SK-N-SH (cell line): ENCODE measurements around the gene CHD2. TPM values are rescaled to one million over a fixed set of nuclear protein-coding genes. Genes with fewer than 3 reads are reported as not detected.

Experiments
- CTCF ChIA-PET: fragments of 300-600, 350-600 bp; formaldehyde crosslinking; extraction: SDS; loops from one replicate; lab custom pipeline; 2021; lab: Yijun Ruan, JAX
- POLR2A ChIA-PET: fragments of 350-600 bp; sonication (Branson Sonifier 250); formaldehyde crosslinking; extraction: SDS; loops from one replicate; lab custom pipeline; 2020; ENCODE audit warnings: antibody characterized with exemption, inconsistent platforms; lab: Yijun Ruan, JAX
- DNase-seq: peaks from one replicate; pipeline ENCODE4 v3.0.0; 2012
- H2AFZ ChIP-seq: fragments of 200-600 bp; sonication (generic); 2 replicates; pipeline ENCODE4 v1.8.1; 2016; ENCODE audit warnings: antibody characterized with exemption, mild to moderate bottlenecking, low read depth
- H3F3A ChIP-seq: fragments of 200-600 bp; sonication (generic); replicated peaks from 2 replicates; pipeline ENCODE3; 2016; ENCODE audit warnings: antibody characterized with exemption, mild to moderate bottlenecking; ENCODE audit not compliant: insufficient read depth
- H3K27ac ChIP-seq, 2 experiments: fragments of 200-500 bp in 1 of 2; fragments of 200-600 bp in 1 of 2; sonication (Bioruptor generic) in 1 of 2; sonication (generic), shearing (Covaris generic) in 1 of 2; 2 replicates each; pipeline versions ENCODE4 v1.5.1 to v1.6.1; 2014 to 2016; ENCODE audit warnings: low read depth in 2 of 2, inconsistent platforms in 1 of 2, low read length in 1 of 2, mild to moderate bottlenecking in 1 of 2, mixed read lengths in 1 of 2
- H3K27me3 ChIP-seq: fragments of 200-600 bp; sonication (generic), shearing (Covaris generic); 2 replicates; pipeline ENCODE4 v1.6.1; 2016; ENCODE audit warnings: mixed run types; ENCODE audit not compliant: insufficient read depth
- H3K36me3 ChIP-seq, 2 experiments: fragments of 200-500 bp in 1 of 2; fragments of 200-600 bp in 1 of 2; sonication (Bioruptor generic) in 1 of 2; sonication (generic) in 1 of 2; replicated peaks in 1 of 2; 2 replicates each; pipeline versions ENCODE3 to v1.5.1; 2014 to 2016; ENCODE audit warnings: low read length in 1 of 2, mild to moderate bottlenecking in 1 of 2; ENCODE audit not compliant: insufficient read depth in 2 of 2, control insufficient read depth in 1 of 2
- H3K4me1 ChIP-seq, 2 experiments: fragments of 200-500 bp in 1 of 2; fragments of 200-600 bp in 1 of 2; sonication (Bioruptor generic) in 1 of 2; sonication (generic), shearing (Covaris generic) in 1 of 2; 2 replicates each; pipeline versions ENCODE4 v1.5.1 to v1.6.1; 2014 to 2016; ENCODE audit warnings: low read depth in 1 of 2, low read length in 1 of 2, mixed run types in 1 of 2; ENCODE audit not compliant: insufficient read depth in 2 of 2, control insufficient read depth in 1 of 2
- H3K4me2 ChIP-seq: fragments of 200-600 bp; sonication (generic), shearing (Covaris generic); 2 replicates; pipeline ENCODE4 v1.6.1; 2017; ENCODE audit warnings: mixed run types
- H3K4me3 ChIP-seq, 2 experiments: fragments of 200-500 bp in 1 of 2; fragments of 200-600 bp in 1 of 2; sonication (Bioruptor generic) in 1 of 2; sonication (generic), shearing (Covaris generic) in 1 of 2; 2 replicates each; pipeline versions ENCODE4 v1.5.1 to v1.8.1; 2014 to 2016; ENCODE audit warnings: low read depth in 2 of 2, inconsistent platforms in 1 of 2, low read length in 1 of 2, mild to moderate bottlenecking in 1 of 2, mixed read lengths in 1 of 2, moderate library complexity in 1 of 2
- H3K79me2 ChIP-seq: fragments of 200-600 bp; sonication (generic); 2 replicates; pipeline ENCODE4 v1.8.1; 2017; ENCODE audit warnings: mild to moderate bottlenecking; ENCODE audit not compliant: insufficient read depth
- H3K9ac ChIP-seq: fragments of 200-600 bp; sonication (generic); 2 replicates; pipeline ENCODE4 v1.6.1; 2017; ENCODE audit warnings: mixed run types
- H3K9me2 ChIP-seq: fragments of 200-600 bp; sonication (generic); 2 replicates; pipeline ENCODE4 v1.6.1; 2017; ENCODE audit warnings: mixed run types
- H3K9me3 ChIP-seq: fragments of 200-600 bp; sonication (generic); 2 replicates; pipeline ENCODE4 v1.6.1; 2017; ENCODE audit warnings: mixed run types, mild to moderate bottlenecking, moderate library complexity
- H4K20me1 ChIP-seq: fragments of 200-600 bp; sonication (generic); 2 replicates; pipeline ENCODE4 v1.6.1; 2017; ENCODE audit warnings: mild to moderate bottlenecking, mixed run types; ENCODE audit not compliant: insufficient read depth
- CHD2 ChIP-seq: fragments of 150-350 bp; IDR thresholded peaks from 2 replicates; pipeline ENCODE4 v1.6.1; 2018; ENCODE audit warnings: low read length; ENCODE audit not compliant: partially characterized antibody
- ELF1 ChIP-seq: IDR thresholded peaks from 2 replicates; pipeline ENCODE4 v1.4.0; 2012
- EP300 ChIP-seq, 2 experiments: IDR thresholded peaks; 2 replicates each; pipeline versions ENCODE4 v1.4.0 to v1.6.1; 2012; ENCODE audit warnings: borderline replicate concordance in 1 of 2, low read depth in 1 of 2, low read length in 1 of 2
- EZH2phosphoT487 ChIP-seq: fragments of 200-600 bp; sonication (generic); IDR thresholded peaks from 2 replicates; pipeline ENCODE4 v1.6.1; 2017; ENCODE audit warnings: low read depth, mixed run types, mild to moderate bottlenecking, antibody characterized with exemption, moderate library complexity, borderline replicate concordance
- FOXJ3 ChIP-seq: sonication (generic); formaldehyde crosslinking; IDR thresholded peaks from 2 replicates; pipeline ENCODE4 v1.5.1; 2020; ENCODE audit warnings: mild to moderate bottlenecking, missing genetic modification reagents
- JUND ChIP-seq: IDR thresholded peaks from 2 replicates; pipeline ENCODE4 v1.4.0; 2012
- MAX ChIP-seq: IDR thresholded peaks from 2 replicates; pipeline ENCODE4 v1.4.0; 2012; ENCODE audit warnings: low read depth
- MXI1 ChIP-seq: IDR thresholded peaks from 2 replicates; pipeline ENCODE4 v1.6.1; 2012; ENCODE audit warnings: mild to moderate bottlenecking, low read depth, low read length, improper control_type of control experiment
- NFIC ChIP-seq: IDR thresholded peaks from 2 replicates; pipeline ENCODE4 v1.4.0; 2012; ENCODE audit warnings: borderline replicate concordance
- NRF1 ChIP-seq: IDR thresholded peaks from 2 replicates; pipeline ENCODE4 v1.6.1; 2012; ENCODE audit warnings: low read depth, mild to moderate bottlenecking, low read length
- RAD21 ChIP-seq: IDR thresholded peaks from 2 replicates; pipeline ENCODE4 v1.6.1; 2012; ENCODE audit warnings: mild to moderate bottlenecking, low read length
- RCOR1 ChIP-seq: fragments of 150-350 bp; IDR thresholded peaks from 2 replicates; pipeline ENCODE4 v1.6.1; 2017; ENCODE audit warnings: antibody characterized with exemption, low read length
- RFX5 ChIP-seq: IDR thresholded peaks from 2 replicates; pipeline ENCODE4 v1.6.1; 2012; ENCODE audit warnings: mild to moderate bottlenecking, improper control_type of control experiment, low read length
- SIN3A ChIP-seq: IDR thresholded peaks from 2 replicates; pipeline ENCODE4 v1.6.1; 2012; ENCODE audit warnings: low read depth, mild to moderate bottlenecking, low read length, moderate library complexity, borderline replicate concordance
- TCF12 ChIP-seq: IDR thresholded peaks from 2 replicates; pipeline ENCODE4 v1.4.0; 2012
- TEAD4 ChIP-seq: IDR thresholded peaks from 2 replicates; pipeline ENCODE4 v1.4.0; 2012; ENCODE audit warnings: mild to moderate bottlenecking, borderline replicate concordance; ENCODE audit not compliant: insufficient read depth
- WGBS: methylation state at CpG from one replicate; pipeline ENCODE4 v1.1.6; 2017; ENCODE audit warnings: low lambda C conversion rate; 5-methylcytosine and 5-hydroxymethylcytosine counted together
- polyA plus RNA-seq, 3 experiments: library from polyadenylated mRNA; depleted of rRNA; stranded (reverse); fragments of >200 nt; gene quantifications; 2 replicates each; pipeline ENCODE4 v1.2.3, GENCODE V29; 2012
- TF ChIP-seq, protein P1 (sequence below): fragments of 150-350 bp; IDR thresholded peaks from 2 replicates; pipeline ENCODE4 v1.6.1; 2016; ENCODE audit warnings: mild to moderate bottlenecking, low read depth, low read length
- TF ChIP-seq, protein P2 (sequence below): fragments of 200-600 bp; sonication (generic); IDR thresholded peaks from 2 replicates; pipeline ENCODE4 v1.6.1; 2017; ENCODE audit warnings: antibody characterized with exemption, mild to moderate bottlenecking, moderate library complexity
- TF ChIP-seq, protein P3 (sequence below): fragments of 150-350 bp; IDR thresholded peaks from 2 replicates; pipeline ENCODE4 v1.6.1; 2017; ENCODE audit warnings: antibody characterized with exemption, low read length, low read depth, borderline replicate concordance

CHD2 gene
- polyA plus RNA-seq, 1 of the 3 experiments (the other 2 are of a cell fraction): 25.3 TPM

- Histone ChIP-seq H3K9me2 (no peaks in the 10 kb centered on the region), H2AFZ (no peak overlapping the region), H3K4me3 (no peak overlapping the region), H4K20me1 (peaks cover 10% of the 10 kb centered on the region; the same call in 1 of the 2 replicates), H3K36me3 (peaks cover 72 to 91% of the 10 kb centered on the region in 2 experiments), H3K9me3 (no peaks in the 10 kb centered on the region), H3K4me2 (no peak overlapping the region), H3K79me2 (peaks cover 100% of the 10 kb centered on the region), H3K27me3 (no peaks in the 10 kb centered on the region), H3K27ac (no peak overlapping the region), H3F3A (peaks cover 70% of the 10 kb centered on the region), H3K4me1 (no peaks in the 10 kb centered on the region; a peak in 2 of 4 replicates), H3K9ac (no peak overlapping the region)
- DNase-seq: no peak
- POLR2A ChIA-PET: interaction anchor here (1.6 kb wide), 1 partner anchor 11 kb away, joined by 7 read pairs; no protein-coding TSS in a partner anchor
- TF ChIP-seq JUND: no peak
- TF ChIP-seq SIN3A: no peak
- TF ChIP-seq TCF12: no peak
- TF ChIP-seq RFX5: no peak
- TF ChIP-seq RCOR1: no peak
- TF ChIP-seq ELF1: no peak
- TF ChIP-seq NFIC: no peak
- TF ChIP-seq, protein P1, sequence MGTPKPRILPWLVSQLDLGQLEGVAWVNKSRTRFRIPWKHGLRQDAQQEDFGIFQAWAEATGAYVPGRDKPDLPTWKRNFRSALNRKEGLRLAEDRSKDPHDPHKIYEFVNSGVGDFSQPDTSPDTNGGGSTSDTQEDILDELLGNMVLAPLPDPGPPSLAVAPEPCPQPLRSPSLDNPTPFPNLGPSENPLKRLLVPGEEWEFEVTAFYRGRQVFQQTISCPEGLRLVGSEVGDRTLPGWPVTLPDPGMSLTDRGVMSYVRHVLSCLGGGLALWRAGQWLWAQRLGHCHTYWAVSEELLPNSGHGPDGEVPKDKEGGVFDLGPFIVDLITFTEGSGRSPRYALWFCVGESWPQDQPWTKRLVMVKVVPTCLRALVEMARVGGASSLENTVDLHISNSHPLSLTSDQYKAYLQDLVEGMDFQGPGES: no peak
- TF ChIP-seq, protein P2, sequence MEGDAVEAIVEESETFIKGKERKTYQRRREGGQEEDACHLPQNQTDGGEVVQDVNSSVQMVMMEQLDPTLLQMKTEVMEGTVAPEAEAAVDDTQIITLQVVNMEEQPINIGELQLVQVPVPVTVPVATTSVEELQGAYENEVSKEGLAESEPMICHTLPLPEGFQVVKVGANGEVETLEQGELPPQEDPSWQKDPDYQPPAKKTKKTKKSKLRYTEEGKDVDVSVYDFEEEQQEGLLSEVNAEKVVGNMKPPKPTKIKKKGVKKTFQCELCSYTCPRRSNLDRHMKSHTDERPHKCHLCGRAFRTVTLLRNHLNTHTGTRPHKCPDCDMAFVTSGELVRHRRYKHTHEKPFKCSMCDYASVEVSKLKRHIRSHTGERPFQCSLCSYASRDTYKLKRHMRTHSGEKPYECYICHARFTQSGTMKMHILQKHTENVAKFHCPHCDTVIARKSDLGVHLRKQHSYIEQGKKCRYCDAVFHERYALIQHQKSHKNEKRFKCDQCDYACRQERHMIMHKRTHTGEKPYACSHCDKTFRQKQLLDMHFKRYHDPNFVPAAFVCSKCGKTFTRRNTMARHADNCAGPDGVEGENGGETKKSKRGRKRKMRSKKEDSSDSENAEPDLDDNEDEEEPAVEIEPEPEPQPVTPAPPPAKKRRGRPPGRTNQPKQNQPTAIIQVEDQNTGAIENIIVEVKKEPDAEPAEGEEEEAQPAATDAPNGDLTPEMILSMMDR: no peak
- TF ChIP-seq MAX: no peak
- TF ChIP-seq CHD2: no peak
- TF ChIP-seq RAD21: no peak
- no peak for TF ChIP-seq EP300 (IDR thresholded peaks at IDR 0.05; ENCODE audit: borderline replicate concordance in 1 of 2, low read depth in 1 of 2, low read length in 1 of 2)
- WGBS: 66% methylated on average over 2 of the region's 2 CpGs
- CTCF ChIA-PET: interaction anchor here (1.0 kb wide), 1 partner anchor 84 kb away, joined by 3 read pairs; no protein-coding TSS in a partner anchor
Measured at GRCh38 chr15:92893200-92893599, 6.9 kb upstream of the CHD2 start.

GRCh38 chr15:92896561-92896960 is 3.6 kb upstream of the CHD2 start:
- no peak overlapping the region for H3K4me2 ChIP-seq

More at GRCh38 chr15:92896561-92896960, 3.6 kb upstream of the CHD2 start:
- peaks cover 99% of the 10 kb centered on the region for H3K79me2 ChIP-seq
- H3K4me1 ChIP-seq: no peaks in the 10 kb centered on the region; a peak in 2 of 4 replicates
- ChIA-PET POLR2A (no interaction called here), CTCF (interaction anchor here (1.1 kb wide), 1 partner anchor 12 kb away, joined by 6 read pairs; no protein-coding TSS in a partner anchor)
- H3K27ac ChIP-seq: peak overlapping the region; percentile 28 to 99; a peak in 3 of 4 replicates
- H3K27me3 ChIP-seq: no peaks in the 10 kb centered on the region
- TF ChIP-seq ELF1 (no peak), FOXJ3 (CRISPR knock-in tag) (no peak), EZH2phosphoT487 (no peak), TEAD4 (no peak), NRF1 (no peak), MXI1 (no peak), TCF12 (no peak)
- TF ChIP-seq, protein P3, sequence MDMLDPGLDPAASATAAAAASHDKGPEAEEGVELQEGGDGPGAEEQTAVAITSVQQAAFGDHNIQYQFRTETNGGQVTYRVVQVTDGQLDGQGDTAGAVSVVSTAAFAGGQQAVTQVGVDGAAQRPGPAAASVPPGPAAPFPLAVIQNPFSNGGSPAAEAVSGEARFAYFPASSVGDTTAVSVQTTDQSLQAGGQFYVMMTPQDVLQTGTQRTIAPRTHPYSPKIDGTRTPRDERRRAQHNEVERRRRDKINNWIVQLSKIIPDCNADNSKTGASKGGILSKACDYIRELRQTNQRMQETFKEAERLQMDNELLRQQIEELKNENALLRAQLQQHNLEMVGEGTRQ: no peak
- H3K9me2 ChIP-seq: no peaks in the 10 kb centered on the region
- no peak overlapping the region for H3K4me3 ChIP-seq
- peaks cover 93% of the 10 kb centered on the region for H3F3A ChIP-seq
- H3K9me3 ChIP-seq: no peaks in the 10 kb centered on the region
- H2AFZ ChIP-seq: no peak overlapping the region
- H4K20me1 ChIP-seq: peaks cover 3% of the 10 kb centered on the region; the same call in 1 of the 2 replicates
- H3K9ac ChIP-seq: peak overlapping the region; percentile 26; the same call in 1 of the 2 replicates
- no peak for DNase-seq
- peaks cover 65 to 85% of the 10 kb centered on the region in 2 experiments for H3K36me3 ChIP-seq
